HL-60 (cell line): ENCODE results near the gene SLC25A52.
"Not testable (repeated sequence)": the region's sequence is repeated elsewhere in the genome, so short reads cannot be mapped to it uniquely, and the experiment has no call there.

Experiments
- DNase-seq, 2 experiments: peaks; one replicate each; pipeline ENCODE4 v3.0.0-alpha.2; 2010 to 2020; ENCODE audit warnings: low read depth in 1 of 2, low spot score in 1 of 2
- H3K27ac ChIP-seq: fragments of 250-450 bp; sonication (Bioruptor Pico); replicated peaks from 2 replicates; pipeline ENCODE4 v1.5.1; 2020; ENCODE audit warnings: mild to moderate bottlenecking, moderate library complexity
- H3K27me3 ChIP-seq: fragments of 250-450 bp; sonication (Bioruptor Pico); 2 replicates; pipeline ENCODE4 v1.5.1; 2021; ENCODE audit warnings: mild to moderate bottlenecking, moderate library complexity; ENCODE audit not compliant: insufficient read depth, poor library complexity, severe bottlenecking
- H3K4me3 ChIP-seq: replicated peaks from 2 replicates; pipeline ENCODE4 v1.5.1; 2011; ENCODE audit warnings: mild to moderate bottlenecking, control low read depth, low read length; ENCODE audit not compliant: insufficient read depth
- CTCF ChIP-seq: IDR thresholded peaks from one replicate; pipeline ENCODE4 v1.5.1; 2011; ENCODE audit warnings: low read length, control low read depth, inconsistent platforms; ENCODE audit not compliant: insufficient read depth
- GABPA ChIP-seq: IDR thresholded peaks from 2 replicates; pipeline ENCODE4 v1.6.1; 2012; ENCODE audit warnings: low read depth
- POLR2AphosphoS5 ChIP-seq: IDR thresholded peaks from 2 replicates; pipeline ENCODE4 v1.6.1; 2012; ENCODE audit warnings: low read depth
- REST ChIP-seq: IDR thresholded peaks from 2 replicates; pipeline ENCODE4 v1.6.1; 2012; ENCODE audit warnings: low read depth; ENCODE audit not compliant: insufficient replicate concordance
- SPI1 ChIP-seq: IDR thresholded peaks from 2 replicates; pipeline ENCODE4 v1.6.1; 2012; ENCODE audit warnings: low read depth, mild to moderate bottlenecking, borderline replicate concordance

The SLC25A52 gene

GRCh38 chr18:31750273-31750672 lies 10.4 kb downstream of the SLC25A52 start:
- H3K27me3 ChIP-seq = no peaks in the 10 kb centered on the region
- H3K4me3 ChIP-seq = no peak overlapping the region
- TF ChIP-seq GABPA (no peak), REST (no peak), CTCF (no peak), SPI1 (no peak), POLR2AphosphoS5 (no peak)
- H3K27ac ChIP-seq = no peak overlapping the region
- no peak for DNase-seq

GRCh38 chr18:31746396-31746795 lies 14.3 kb downstream of the SLC25A52 start:
- H3K4me3 ChIP-seq = no peak overlapping the region
- H3K27ac ChIP-seq = no peak overlapping the region
- no peaks in the 10 kb centered on the region for H3K27me3 ChIP-seq
- TF ChIP-seq CTCF = no peak
- no peak for TF ChIP-seq REST
- TF ChIP-seq POLR2AphosphoS5 = no peak
- TF ChIP-seq GABPA = no peak
- no peak for TF ChIP-seq SPI1
- no peak for DNase-seq

GRCh38 chr18:31744321-31745067 lies 16.2 kb downstream of the SLC25A52 start:
- Histone ChIP-seq H3K4me3 (no peak overlapping the region), H3K27me3 (no peaks in the 10 kb centered on the region), H3K27ac (no peak overlapping the region)
- no peak for TF ChIP-seq GABPA
- TF ChIP-seq CTCF = no peak
- no peak for TF ChIP-seq REST
- no peak for TF ChIP-seq SPI1
- TF ChIP-seq POLR2AphosphoS5 = no peak
- no peak for DNase-seq

- H3K27ac ChIP-seq, H3K27me3 ChIP-seq, H3K4me3 ChIP-seq, DNase-seq: not testable (repeated sequence)
These were observed 17.1 kb downstream of the SLC25A52 start for GRCh38 chr18:31743600-31743999.
